Measurements from ENCODE around the gene FUBP3.

FUBP3 gene

GRCh38 chr9:130607640-130608420, 28.5 kb downstream of the FUBP3 start:
- no peak for DNase-seq (ENCODE audit: low spot score)

DNA sequence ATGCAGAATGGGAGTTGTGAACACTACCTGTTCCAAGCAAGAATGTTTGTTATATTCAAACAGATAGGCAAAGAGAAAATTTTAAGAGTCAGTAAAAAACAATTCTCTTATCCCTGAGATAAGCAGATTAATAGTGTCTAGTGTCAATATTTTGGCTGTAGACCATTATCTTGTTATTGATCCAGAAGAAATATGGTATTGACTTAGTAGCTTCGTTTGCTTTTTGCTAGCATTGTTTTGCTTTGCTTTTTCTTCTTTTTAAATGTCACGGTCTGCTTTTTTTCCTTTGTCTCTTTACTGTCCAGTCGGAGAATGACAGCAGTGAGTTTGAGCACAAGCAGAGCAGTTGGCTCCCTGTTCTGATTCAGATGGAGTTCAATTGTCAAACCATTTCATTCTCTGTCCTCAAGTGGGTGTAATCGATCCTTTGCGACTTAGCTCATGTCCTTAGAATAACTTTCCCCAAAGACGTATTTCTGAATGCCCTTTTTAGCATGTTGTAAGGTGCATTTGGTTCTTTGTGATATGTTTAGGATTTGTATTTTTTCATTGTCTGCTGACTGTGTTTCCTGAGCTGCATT, 29.3 kb downstream of the FUBP3 start:
- DNase-seq (ENCODE audit: low spot score): no peak

GRCh38 chr9:130609163-130609562, 29.8 kb downstream of the FUBP3 start:
- no peak for DNase-seq (ENCODE audit: low spot score)

DNA sequence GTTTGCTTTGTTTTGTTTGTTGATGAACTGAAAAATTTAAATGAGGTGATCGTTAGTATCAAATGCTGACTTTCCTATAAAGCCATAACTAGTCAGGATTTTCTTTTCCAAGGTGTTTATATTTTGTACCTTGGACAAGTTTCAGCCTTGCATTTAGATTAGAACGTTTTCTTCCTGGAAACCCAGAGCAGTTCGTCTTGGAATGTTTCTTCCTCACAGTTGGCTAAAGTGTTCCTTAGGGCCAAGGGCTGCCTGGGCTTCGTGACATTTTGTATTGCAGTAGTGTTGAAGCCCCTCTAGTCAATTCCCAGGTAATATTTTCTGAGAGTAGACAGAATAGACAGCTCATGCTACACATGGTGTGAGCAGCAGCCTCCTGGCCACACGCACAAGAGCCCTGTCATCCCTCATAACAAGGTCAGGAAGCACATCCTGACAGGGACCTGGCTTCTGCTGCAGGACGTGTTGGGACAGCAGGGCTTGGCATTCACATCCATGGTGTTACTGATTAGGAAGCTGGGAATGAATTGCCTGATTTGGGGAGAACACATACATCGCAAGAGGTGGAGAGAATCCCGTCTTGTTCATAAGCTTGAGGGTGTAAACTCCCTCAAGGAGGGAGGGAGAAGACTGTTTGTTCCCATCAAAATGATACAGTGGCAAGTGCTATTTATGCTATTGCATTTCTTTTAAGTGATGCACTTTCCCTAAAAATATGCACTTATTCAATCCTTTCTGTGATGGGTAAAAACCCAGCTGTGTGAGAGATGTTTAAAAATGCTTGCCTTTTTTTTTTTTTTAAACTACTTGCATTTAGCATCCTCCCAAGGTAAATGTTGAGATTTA, 31.7 kb downstream of the FUBP3 start:
- no peak for DNase-seq (ENCODE audit: low spot score)

DNA sequence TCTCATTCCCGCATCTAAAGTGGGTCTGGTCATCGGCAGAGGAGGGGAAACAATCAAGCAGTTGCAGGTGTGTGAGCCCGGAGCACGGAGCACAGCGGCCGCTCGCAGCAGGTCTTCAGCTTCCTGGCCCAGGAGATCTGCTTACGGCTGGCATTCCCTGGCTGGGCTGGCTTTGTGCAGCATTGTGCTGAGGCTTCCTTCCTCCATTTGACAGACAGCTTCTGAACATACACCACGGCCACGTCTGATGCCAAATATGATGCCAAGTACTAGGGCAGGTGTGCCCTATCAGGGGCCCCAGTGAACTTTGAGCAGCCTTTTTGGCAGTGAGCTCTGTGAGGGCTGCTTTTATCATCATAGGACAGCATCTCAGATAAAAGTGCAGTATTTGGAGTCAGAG, 37.1 kb downstream of the FUBP3 start:
- DNase-seq (ENCODE audit: low spot score): no peak

GRCh38 chr9:130623466-130623865, 44.1 kb downstream of the FUBP3 start:
- DNase-seq (ENCODE audit: low spot score): no peak

GRCh38 chr9:130624154-130624553, 44.8 kb downstream of the FUBP3 start:
- DNase-seq (ENCODE audit: low spot score): no peak

GRCh38 chr9:130626249-130626996, 47.0 kb downstream of the FUBP3 start:
- no peak for DNase-seq (ENCODE audit: low spot score)

GRCh38 chr9:130627051-130627450, 47.7 kb downstream of the FUBP3 start:
- no peak for DNase-seq (ENCODE audit: low spot score)

DNA sequence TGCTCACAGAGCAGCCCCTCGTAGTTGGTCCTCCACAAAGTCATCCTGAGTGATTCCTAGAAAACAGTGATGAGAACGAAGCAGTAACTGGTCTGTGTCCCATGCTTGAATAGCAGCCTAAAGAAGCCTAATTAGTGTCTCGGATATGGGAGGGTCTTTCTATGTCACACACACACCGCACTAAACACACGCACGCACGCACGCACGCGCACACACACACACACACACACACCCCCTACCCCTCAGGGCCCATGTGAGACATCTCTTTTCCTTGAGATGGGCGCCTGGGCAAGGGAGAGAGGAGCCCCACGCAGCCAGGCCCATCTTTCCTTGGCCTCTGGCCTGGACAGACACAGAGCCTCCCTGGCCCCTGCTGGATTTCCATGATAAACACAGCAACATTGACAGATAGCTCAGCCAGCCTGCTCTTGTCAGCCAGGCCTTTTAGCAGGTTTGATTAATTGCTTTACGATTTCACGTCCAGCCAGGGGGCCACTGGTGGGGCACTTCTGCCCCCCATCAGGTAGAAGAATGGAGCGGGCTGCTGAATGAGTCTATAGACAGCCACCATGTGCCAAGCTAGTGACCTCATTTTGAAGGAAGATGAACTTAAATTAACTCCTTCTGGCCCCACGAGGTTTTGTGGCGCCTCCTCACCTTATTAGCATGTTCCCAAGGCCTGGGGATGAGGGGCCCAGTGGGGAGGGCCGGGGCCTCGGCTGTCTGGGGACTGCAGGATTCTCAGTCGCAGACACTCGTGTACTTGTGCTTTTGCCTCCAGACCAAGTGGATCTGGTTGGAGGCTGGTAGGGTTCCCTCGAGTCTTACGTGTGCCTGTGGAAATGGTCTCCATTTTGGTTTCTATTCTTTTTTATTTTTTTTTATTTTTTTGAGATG, 48.8 kb downstream of the FUBP3 start:
- DNase-seq (ENCODE audit: low spot score): no peak

GRCh38 chr9:130629443-130630070, 50.2 kb downstream of the FUBP3 start:
- no peak for DNase-seq (ENCODE audit: low spot score)

- DNase-seq (ENCODE audit: low spot score): no peak
Measured at GRCh38 chr9:130630071-130630450, 50.7 kb downstream of the FUBP3 start.

GRCh38 chr9:130630506-130631330, 51.3 kb downstream of the FUBP3 start:
- no peak for DNase-seq (ENCODE audit: low spot score)

- DNase-seq (ENCODE audit: low spot score): no peak
Measured at GRCh38 chr9:130631331-130632080, 52.1 kb downstream of the FUBP3 start.

GRCh38 chr9:130632081-130632710, 52.8 kb downstream of the FUBP3 start:
- no peak for DNase-seq (ENCODE audit: low spot score)

DNA sequence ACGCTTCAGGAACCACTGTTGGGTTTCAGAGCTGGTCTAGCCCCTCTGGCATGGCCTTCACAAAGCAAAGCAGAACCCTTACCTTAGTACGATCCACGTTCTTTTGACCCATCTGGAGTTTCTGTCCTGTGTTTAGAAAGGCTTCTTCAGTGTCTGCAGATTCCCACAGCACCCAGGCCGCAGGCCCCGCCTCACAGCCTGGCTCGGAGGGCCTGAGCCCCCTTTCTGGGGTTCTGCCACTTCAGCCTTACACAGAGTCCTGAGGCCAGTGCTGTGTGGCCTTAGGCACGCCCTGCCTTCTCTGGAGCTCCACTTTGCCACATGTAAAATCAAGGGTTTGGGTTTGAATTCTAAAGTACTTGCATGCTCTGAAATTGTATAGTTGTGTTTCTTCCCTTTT, 53.5 kb downstream of the FUBP3 start:
- DNase-seq (ENCODE audit: low spot score): no peak

DNA sequence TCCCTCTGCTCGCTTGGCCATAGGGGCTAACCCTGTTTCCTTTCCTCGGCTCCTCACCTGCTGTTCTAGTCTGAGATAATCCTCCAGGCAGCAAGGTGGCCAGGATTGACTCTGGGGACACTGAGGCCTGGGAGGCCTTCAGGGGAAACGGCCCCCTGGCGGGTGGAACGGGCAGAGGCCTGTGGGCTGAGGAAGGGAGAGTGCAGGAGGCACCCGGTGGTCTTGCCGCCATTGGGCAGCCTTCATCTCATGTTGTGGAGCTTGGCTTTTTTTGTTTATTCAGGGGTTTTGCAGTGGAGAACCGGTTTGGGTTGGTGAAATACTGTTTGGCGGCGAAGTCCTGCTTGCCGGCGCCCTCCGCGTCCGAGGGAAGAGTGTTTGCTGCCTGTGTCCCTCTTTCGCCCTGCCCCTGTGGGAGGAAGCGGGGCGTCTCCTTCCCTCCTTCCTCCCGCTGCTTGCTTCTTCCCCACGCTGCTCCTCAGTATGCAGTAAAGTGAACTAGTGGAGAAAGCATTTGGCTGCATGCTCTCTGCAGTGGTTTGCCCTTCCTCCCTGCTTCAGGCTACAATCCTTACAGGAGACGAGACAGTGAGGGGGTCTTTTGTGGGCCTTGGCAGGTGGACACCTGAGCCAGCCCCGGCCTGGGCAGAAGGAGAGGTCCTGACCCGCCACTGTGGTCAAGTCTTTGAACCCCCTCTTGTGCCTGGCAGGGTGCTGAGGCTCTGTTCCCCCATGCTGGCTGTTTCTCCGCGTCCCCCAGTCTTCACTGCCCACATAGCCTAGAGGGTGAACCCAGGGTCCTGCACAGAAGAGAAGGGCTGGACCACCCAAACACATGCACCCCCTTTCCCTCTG, 54.2 kb downstream of the FUBP3 start:
- no peak for DNase-seq (ENCODE audit: low spot score)
